Urothelium cell line (cell line): Measurements from ENCODE around the gene NFIX.

ENCODE experiments used
- DNase-seq: peaks from one replicate; pipeline ENCODE4 v3.0.0; 2011; ENCODE audit warnings: low spot score, mixed read lengths
- FAIRE-seq: peaks from 2 replicates; lab custom pipeline; 2011; peaks lifted over from hg19 to GRCh38; lab: Jason Lieb, UNC

The NFIX gene

GRCh38 chr19:13018035-13018914 lies 23.0 kb downstream of the NFIX start:
- DNase-seq (no peak), FAIRE-seq (no peak)

- DNase-seq: no peak
- no peak for FAIRE-seq
These were observed 24.1 kb downstream of the NFIX start for GRCh38 chr19:13019332-13019731.

- DNase-seq (no peak), FAIRE-seq (no peak)
These were observed 24.7 kb downstream of the NFIX start for GRCh38 chr19:13020002-13020414.

- FAIRE-seq (no peak), DNase-seq (no peak)
These were observed 27.0 kb downstream of the NFIX start for GRCh38 chr19:13022111-13022858.

- FAIRE-seq: no peak
- DNase-seq: no peak
These were observed 27.8 kb downstream of the NFIX start for GRCh38 chr19:13022859-13023636.

- DNase-seq: no peak
- no peak for FAIRE-seq
These were observed 28.4 kb downstream of the NFIX start for GRCh38 chr19:13023656-13024055.

GRCh38 chr19:13024126-13024950 lies 29.1 kb downstream of the NFIX start:
- DNase-seq: no peak
- no peak for FAIRE-seq

GRCh38 chr19:13024951-13025697 lies 29.8 kb downstream of the NFIX start:
- no peak for FAIRE-seq

GRCh38 chr19:13025819-13026456 lies 30.7 kb downstream of the NFIX start:
- DNase-seq (no peak), FAIRE-seq (no peak)

More at GRCh38 chr19:13024951-13025697, 29.8 kb downstream of the NFIX start:
- no peak for DNase-seq

GRCh38 chr19:13026462-13027370 lies 31.4 kb downstream of the NFIX start:
- no peak for FAIRE-seq
- DNase-seq: no peak

- FAIRE-seq (no peak), DNase-seq (no peak)
These were observed 32.3 kb downstream of the NFIX start for GRCh38 chr19:13027557-13027956.

GRCh38 chr19:13028027-13028426 lies 32.8 kb downstream of the NFIX start:
- DNase-seq (no peak), FAIRE-seq (no peak)

- FAIRE-seq (no peak), DNase-seq (no peak)
These were observed 34.1 kb downstream of the NFIX start for GRCh38 chr19:13029301-13029880.

- no peak for FAIRE-seq
These were observed 34.6 kb downstream of the NFIX start for GRCh38 chr19:13029893-13030292.

GRCh38 chr19:13031917-13032623 lies 36.8 kb downstream of the NFIX start:
- DNase-seq: no peak
- no peak for FAIRE-seq

More at GRCh38 chr19:13029893-13030292, 34.6 kb downstream of the NFIX start:
- DNase-seq: no peak

GRCh38 chr19:13032837-13033236 lies 37.6 kb downstream of the NFIX start:
- DNase-seq (no peak), FAIRE-seq (no peak)

GRCh38 chr19:13033244-13033643 lies 38.0 kb downstream of the NFIX start:
- FAIRE-seq (no peak), DNase-seq (no peak)
